Progenitor cell of endocrine pancreas (in vitro differentiated cells): ENCODE measurements around the gene BCL2L12. TPM values are rescaled to one million over a fixed set of nuclear protein-coding genes. Genes with fewer than 3 reads are reported as not detected.
"Not testable (repeated sequence)": the region's sequence is repeated elsewhere in the genome, so short reads cannot be mapped to it uniquely, and the experiment has no call there.

Source experiments
- DNase-seq: peaks from one replicate; pipeline ENCODE4 v3.0.0; 2021; ENCODE audit warnings: low spot score; ENCODE audit not compliant: unreplicated experiment
- H3K27ac Mint-ChIP-seq: 2 replicates; pipeline ENCODE4 v1.8.0; 2021; ENCODE audit warnings: mild to moderate bottlenecking, moderate library complexity, mixed read lengths
- H3K27me3 Mint-ChIP-seq: 2 replicates; pipeline ENCODE4 v1.8.0; 2021; ENCODE audit warnings: mixed read lengths
- H3K36me3 Mint-ChIP-seq: 2 replicates; pipeline ENCODE4 v1.8.0; 2022; ENCODE audit warnings: mixed read lengths; ENCODE audit not compliant: insufficient read depth
- H3K4me1 Mint-ChIP-seq: 2 replicates; pipeline ENCODE4 v1.8.0; 2021; ENCODE audit warnings: low read depth, mixed read lengths
- H3K4me3 Mint-ChIP-seq: 2 replicates; pipeline ENCODE4 v1.8.0; 2021; ENCODE audit warnings: low read depth, mild to moderate bottlenecking, moderate library complexity, mixed read lengths
- H3K9me3 Mint-ChIP-seq: 2 replicates; pipeline ENCODE4 v1.8.0; 2021; ENCODE audit warnings: low read depth, mixed read lengths
- CTCF ChIP-seq: fragments of 200-600 bp; sonication (generic); IDR thresholded peaks from one replicate; pipeline ENCODE4 v1.5.0; 2021; ENCODE audit warnings: antibody characterized with exemption, mild to moderate bottlenecking; ENCODE audit not compliant: unreplicated experiment
- long read RNA-seq: library from polyadenylated mRNA; unstranded; transcript quantifications from one replicate; pipeline ENCODE4 v2.0.0, GENCODE V29; 2020
- total RNA-seq: library from RNA; stranded (reverse); gene quantifications from 2 replicates; pipeline ENCODE4 v1.2.1, GENCODE V29; 2021

BCL2L12 gene
- total RNA-seq: 58.5 and 59.0 TPM in 2 replicates
- long read RNA-seq, partial matches to known transcripts: 0 of 1 reads
- long read RNA-seq, other reads (novel, unspliced or antisense): 1 of 1 reads

GRCh38 chr19:49665351-49666119 lies at the start of gene BCL2L12, which contains the start of gene IRF3:
Gene BCL2L12, plus strand, starts transcription at chr19:49665933. Its CDS starts 760 bp downstream, at chr19:49666693.
Gene IRF3, minus strand, starts transcription at chr19:49665857. Its CDS starts 1,019 bp downstream, at chr19:49664838.
- Mint-ChIP-seq H3K4me1 (peaks cover 23% of the 10 kb centered on the region), H3K27ac (peak within 1 kb of the TSS; percentile 97), H3K4me3 (peak within 1 kb of the TSS; percentile 95), H3K9me3 (no peaks in the 10 kb centered on the region), H3K36me3 (peaks cover 5% of the 10 kb centered on the region), H3K27me3 (no peaks in the 10 kb centered on the region)
- TF ChIP-seq CTCF: no peak
- DNase-seq: peak; percentile 97

- TF ChIP-seq CTCF: no peak
- Mint-ChIP-seq H3K9me3 (no peaks in the 10 kb centered on the region), H3K4me3 (no peak overlapping the region), H3K36me3 (peaks cover 12% of the 10 kb centered on the region), H3K27me3 (no peaks in the 10 kb centered on the region), H3K4me1 (no peaks in the 10 kb centered on the region), H3K27ac (no peak overlapping the region)
- DNase-seq: no peak
Observed at GRCh38 chr19:49616532-49616931, 49.2 kb upstream of the BCL2L12 start.

GRCh38 chr19:49616945-49617344 lies 48.8 kb upstream of the BCL2L12 start:
- no peaks in the 10 kb centered on the region for H3K9me3 Mint-ChIP-seq
- H3K4me1 Mint-ChIP-seq: no peaks in the 10 kb centered on the region
- no peak for DNase-seq
- no peak overlapping the region for H3K4me3 Mint-ChIP-seq
- no peak for TF ChIP-seq CTCF
- no peaks in the 10 kb centered on the region for H3K27me3 Mint-ChIP-seq
- no peak overlapping the region for H3K27ac Mint-ChIP-seq
- H3K36me3 Mint-ChIP-seq: peaks cover 12% of the 10 kb centered on the region

GRCh38 chr19:49617860-49618259 lies 47.9 kb upstream of the BCL2L12 start:
- not testable (repeated sequence) for H3K4me1 Mint-ChIP-seq, H3K9me3 Mint-ChIP-seq, H3K27me3 Mint-ChIP-seq, DNase-seq, H3K27ac Mint-ChIP-seq, H3K4me3 Mint-ChIP-seq
- H3K36me3 Mint-ChIP-seq: peaks cover 14% of the 10 kb centered on the region

- Mint-ChIP-seq H3K27ac (peak overlapping the region; percentile 86), H3K27me3 (no peaks in the 10 kb centered on the region), H3K4me1 (peaks cover 6% of the 10 kb centered on the region), H3K36me3 (peaks cover 17% of the 10 kb centered on the region), H3K9me3 (no peaks in the 10 kb centered on the region), H3K4me3 (no peak overlapping the region)
- no peak for DNase-seq
- TF ChIP-seq CTCF: no peak
Observed at GRCh38 chr19:49624967-49625910, 40.5 kb upstream of the BCL2L12 start.
